NCI-H2081 treated with DMSO at 0.1 percent for 48 hours (cell line): ENCODE results near the gene LYPD1.
"Not testable (repeated sequence)": the region's sequence is repeated elsewhere in the genome, so short reads cannot be mapped to it uniquely, and the experiment has no call there.

ENCODE experiments used
- DNase-seq: peaks from one replicate; lab custom pipeline; 2025; lab: John Stamatoyannopoulos, UW

Gene LYPD1, protein sequence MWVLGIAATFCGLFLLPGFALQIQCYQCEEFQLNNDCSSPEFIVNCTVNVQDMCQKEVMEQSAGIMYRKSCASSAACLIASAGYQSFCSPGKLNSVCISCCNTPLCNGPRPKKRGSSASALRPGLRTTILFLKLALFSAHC

DNA sequence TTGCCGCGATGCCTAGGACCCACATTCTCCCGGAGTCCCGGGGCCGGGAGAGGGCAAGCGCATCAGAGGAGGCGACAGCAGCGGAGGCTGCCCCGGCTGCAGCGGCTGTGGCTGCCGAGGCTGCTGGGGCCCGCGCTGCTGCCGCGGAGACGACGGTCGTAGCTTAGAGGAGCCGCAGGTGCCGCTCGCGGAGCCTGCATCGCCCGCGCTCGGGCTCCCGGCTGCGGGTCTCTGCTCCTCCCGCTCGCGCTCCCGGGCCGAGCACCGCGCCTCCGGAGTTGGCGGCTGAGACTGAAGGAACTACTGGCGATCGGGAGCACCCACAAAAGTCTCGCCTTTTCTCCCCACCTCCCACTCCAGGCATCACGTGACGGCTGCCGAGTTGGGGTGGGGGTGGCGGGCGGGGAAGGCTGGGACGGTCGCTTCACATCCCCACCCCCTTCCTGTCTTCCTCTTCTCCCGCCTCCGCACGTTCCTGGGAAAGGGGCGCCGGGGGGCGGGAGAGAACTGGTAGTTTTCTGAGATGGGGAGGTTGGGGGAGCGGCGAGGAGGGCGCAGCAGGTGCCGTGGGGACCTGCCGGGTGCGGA lies at the start of gene LYPD1:
LYPD1 (minus strand) TSS at position 298 of the 588 bp plus-strand sequence; CDS start at position 25, 273 bp downstream.
- no peak for DNase-seq

DNA sequence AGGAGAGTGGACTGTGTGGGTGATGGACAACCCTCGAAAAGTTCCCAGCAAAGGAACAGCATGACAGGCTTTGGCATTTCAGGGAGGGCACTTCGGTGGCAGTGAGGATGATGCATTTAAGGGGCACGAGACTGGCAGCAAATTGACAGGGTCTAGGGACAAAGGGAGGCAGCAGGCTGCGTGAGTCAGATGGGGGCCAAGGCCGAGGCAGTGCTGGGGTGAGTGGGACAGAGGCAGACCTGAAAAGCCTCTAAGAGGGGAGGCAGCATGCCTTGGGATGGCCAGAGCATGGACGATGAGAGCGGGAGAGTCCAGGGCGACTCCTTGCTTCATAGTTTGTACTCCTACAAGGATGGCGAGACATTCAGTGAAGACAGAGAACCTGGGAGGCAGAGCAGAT lies 49.5 kb upstream of the LYPD1 start:
- no peak for DNase-seq

DNA sequence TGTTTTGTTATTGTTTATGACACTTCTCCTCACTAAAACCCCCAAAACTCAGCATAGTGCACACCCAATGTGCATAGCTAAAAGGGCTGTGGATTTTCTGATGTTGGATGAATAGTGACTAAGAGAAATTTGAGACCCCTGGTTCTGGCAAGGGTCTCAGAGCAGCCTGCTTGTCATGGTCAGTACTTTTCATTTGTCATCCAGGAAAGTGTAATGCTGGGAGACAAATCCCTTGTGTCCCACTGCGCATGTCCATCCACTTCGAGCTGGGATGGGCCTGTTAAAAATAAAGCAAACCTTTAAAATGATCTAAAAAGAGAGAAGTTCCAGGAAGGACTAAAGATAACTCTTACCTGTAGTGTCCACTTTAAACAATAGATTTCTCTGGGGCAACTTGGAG lies 46.9 kb upstream of the LYPD1 start:
- DNase-seq: no peak

DNA sequence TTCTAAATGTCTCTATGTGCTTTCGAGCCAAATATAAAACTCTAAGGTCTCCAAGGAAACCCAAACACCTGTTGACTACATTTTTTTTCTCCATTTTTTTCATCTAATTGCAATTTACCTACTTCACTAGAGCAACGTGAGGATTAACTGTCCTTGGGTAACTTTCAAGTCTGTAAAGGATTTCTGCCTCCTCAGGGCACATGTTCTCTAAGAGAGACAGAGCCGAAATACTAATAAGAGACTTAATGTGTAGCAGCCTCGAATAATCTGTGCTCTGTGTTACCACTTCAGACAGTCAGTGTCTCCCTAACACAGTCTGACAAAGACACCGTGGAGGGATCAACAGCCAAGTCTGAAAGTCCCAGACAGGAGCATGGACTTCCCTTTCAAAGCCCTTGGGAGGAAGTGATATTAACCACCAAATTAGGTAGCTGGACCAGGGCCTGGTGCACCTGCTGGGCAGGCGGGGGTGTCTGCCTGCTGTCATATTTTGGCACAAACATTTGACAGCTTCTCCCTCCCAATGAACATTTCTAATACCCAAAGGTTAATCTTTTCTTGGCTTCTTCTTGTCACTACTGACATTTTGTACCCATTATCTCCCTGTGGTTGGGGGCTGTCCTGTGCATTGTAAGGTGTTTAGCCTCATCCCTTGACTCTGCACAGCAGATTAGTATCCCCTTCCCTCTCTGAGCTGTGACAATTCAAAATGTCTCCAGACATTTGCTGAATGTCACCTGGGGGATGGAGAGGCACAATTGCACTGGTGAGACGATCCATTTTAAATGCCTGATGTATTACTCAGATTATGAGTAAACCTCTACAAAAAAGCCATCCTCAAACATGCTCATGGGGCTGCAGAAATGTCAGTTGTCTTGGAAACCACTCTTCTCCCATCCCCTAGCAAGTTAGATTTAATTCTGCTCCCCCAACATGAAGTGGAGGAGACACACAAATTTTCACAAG lies 45.7 kb upstream of the LYPD1 start:
- no peak for DNase-seq

DNA sequence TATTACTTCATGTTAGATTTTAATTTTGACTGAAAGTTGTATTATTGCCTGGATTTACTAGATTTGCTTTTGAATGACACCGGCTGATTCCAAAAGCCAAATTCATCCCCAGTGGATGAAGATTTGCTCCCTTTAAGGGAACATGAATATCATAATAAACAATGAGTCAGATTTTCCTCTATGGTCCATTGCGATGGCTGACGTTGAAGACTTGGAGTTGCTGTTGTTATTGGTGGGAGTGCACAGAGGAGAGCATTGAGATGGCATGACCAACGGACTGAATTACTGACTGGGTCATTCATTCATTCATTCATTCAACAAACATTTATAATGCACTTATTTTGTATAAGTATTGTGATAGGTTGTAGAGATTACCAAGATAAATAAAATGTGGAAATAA lies 33.4 kb upstream of the LYPD1 start:
- DNase-seq: no peak

DNA sequence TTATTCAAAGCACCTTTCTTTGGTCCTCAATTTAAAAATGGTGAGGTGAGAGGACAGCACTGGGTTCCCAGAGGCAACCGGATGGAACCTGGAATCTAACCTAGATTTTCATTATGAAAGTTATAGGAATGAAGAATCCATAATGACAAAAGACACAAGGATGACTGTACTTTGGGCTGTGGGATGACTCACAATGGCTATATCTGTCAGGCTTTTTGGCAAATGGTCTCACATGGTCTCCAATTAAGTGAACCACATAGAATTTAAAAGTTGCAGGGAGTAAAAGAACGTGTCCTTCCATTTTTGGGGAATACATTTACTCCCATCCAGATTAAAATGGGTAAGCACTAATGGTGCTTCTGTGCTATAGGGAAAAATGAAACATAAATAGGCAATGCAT lies 31.8 kb upstream of the LYPD1 start:
- DNase-seq: no peak

DNA sequence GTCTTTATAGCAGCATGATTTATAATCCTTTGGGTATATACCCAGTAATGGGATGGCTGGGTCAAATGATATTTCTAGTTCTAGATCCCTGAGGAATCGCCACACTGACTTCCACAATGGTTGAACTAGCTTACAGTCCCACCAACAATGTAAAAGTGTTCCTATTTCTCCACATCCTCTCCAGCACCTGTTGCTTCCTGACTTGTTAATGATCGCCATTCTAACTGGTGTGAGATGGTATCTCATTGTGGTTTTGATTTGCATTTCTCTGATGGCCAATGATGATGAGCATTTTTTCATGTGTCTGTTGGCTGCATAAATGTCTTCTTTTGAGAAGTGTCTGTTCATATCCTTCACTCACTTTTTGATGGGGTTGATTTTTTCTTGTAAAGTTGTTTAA lies 29.8 kb upstream of the LYPD1 start:
- not testable (repeated sequence) for DNase-seq

DNA sequence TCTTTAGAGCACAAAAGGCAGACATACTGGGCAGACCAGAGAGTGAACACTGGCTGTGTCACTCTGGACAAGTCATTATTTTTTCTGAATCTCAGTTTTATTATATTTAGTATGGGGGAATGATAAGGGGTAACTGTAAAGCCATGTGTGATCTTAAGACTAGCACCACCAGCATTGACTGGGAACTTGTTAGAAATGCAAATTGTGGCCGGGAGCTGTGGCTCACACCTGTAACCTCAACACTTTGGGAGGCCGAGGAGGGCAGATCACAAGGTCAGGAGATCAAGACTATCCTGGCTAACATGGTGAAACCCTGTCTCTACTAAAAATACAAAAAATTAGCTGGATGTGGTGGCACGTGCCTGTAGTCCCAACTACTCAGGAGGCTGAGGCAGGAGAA lies 28.3 kb upstream of the LYPD1 start:
- DNase-seq: not testable (repeated sequence)

DNA sequence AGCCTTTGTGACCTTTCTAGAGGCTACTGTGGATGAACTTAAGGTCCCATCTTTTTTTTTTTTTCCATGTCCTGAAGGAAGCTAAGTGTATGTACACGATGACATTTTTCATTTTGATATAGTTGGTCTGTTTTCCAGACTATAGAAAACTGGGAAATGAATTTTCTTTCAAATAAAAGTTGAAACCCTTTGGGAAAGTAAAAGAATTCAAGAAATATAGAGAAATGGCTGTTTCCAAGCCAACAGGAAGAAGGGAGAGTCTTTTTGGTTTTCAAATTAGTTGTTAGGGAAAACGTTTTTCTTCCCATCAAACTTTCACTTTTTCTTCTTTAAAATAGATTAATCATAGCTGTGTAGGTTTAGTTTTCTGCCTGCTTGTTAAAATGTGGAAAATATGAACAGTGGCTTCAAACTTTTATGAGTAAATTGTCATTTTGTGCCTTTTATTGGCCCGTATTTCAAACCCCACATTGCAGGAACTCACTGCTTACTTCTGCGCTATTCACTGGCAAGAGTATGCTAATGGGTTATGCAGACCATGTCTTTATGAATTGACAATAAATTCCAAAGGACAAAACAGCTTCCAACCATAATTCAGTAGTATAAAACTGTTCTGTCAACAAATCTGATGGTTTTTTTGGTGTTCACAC lies 27.7 kb upstream of the LYPD1 start:
- DNase-seq: no peak

DNA sequence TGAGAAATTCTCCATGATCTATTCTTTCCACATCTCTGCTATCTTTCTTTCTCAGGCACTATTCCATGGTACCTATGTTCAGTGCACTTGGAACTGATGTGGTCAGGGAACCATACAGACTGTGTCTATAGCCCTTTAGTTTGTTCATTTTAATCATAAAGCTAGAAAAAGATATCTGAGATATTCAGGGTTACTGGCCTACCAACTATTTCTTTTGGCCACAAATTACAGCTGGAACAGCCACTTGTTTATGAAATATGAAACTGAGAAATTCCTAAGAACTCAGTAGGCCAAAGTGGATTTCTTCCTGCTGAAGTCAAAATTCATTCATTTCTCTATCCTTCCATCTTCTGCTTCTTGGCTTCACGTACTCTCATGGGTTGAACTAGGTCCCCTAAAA lies 22.8 kb upstream of the LYPD1 start:
- no peak for DNase-seq

DNA sequence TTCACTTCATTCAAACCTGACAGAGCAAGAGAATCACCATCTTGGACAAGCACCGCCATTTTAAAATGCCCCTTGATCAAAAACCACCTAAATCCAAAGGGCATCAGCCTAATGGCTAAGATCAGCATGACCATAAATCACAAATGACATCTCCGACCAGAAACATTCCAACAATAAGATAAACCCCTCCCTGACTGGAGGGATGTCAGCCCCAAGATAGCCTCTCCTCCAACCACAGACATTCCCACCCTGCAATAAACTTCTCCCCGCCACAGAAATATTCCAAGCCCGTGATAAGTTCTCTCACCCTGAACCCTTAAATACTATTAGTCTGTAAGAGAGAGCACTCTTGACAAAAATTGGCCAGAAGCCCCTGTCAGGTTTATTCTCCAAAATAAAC lies 21.6 kb upstream of the LYPD1 start:
- no peak for DNase-seq

DNA sequence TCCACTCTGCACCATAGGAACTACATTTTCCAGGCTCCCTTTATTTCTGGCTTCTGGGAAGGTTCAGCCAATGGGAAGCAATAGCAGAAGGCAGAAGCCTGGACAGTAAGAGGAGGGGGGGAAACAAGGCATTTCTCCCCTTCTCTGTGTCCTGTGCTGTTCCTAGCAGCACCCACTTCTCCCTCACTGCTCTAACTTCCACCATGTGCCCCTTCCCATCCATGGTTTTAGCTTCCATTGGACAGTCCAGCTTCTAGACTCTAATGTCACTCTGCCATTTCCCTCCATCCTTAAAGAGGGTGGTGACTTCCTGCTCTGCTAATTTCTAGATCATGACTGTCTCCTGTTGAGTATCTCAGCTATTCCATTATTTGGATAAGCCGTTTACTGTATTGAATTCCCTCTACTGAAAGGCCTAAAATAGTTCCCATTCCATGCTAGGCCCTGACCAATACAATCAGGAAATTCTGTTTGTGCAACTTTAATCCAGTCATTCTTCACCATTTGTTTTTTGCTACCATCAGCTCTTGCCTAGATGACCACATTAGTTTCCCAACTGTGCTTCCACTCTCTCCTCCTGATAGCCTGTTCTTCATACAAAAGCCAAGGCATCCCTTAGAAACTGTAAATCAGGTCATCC lies 20.8 kb upstream of the LYPD1 start:
- DNase-seq: no peak

DNA sequence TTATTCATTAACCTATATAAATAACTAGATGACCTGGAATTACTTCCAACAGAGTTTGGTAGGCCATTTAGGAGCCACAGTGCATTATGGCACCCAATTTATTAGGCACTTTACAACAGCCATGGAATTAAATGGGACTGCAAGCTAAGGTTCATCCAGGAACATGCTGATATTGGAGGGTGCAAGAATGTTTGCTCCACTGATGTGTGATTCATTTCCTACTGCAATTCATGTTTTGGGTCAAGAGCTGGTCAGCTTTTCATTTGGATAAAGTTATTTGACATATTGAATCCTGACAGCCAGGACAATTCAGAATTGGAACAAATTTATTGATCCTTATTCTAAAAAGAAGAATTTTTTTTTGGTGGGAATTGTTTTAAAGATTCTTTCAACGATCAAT lies 11.8 kb upstream of the LYPD1 start:
- DNase-seq: no peak

DNA sequence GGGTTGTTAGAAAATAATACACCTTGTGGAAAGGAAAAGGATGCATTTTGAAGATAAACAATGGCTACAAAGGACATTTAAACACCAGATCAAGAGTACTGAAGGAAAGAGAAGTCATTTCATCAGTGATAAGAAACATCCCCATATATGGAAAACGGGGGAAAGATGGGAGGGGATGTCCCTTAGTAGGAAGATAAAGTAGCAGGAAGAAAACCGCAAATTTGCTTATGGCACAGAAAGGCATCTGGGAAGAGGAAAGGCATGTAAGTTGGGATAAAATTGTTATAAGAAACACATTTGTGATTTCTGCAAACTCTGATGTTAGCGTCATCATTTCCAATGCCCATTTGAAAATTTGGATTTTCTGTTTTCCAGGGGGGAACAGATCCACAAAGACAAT lies 10.5 kb upstream of the LYPD1 start:
- no peak for DNase-seq

DNA sequence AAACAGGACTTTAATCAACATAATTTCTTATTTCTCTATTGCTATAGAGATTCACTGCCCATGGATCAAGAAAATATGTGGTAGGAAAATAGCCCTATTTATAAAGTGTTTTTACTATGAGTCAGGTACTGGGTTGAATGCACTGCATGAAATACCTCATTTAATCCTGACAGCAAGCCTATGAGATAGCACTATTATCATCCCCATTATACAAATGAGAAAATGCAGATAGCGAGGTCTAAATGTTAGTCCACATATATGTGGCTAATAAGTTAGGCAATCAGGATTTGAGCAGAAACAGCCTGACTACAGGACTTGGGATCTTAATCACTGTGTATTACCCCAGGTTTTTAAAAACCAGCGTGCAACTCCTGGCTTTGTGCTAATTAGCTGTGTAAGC lies 8.5 kb upstream of the LYPD1 start:
- no peak for DNase-seq

DNA sequence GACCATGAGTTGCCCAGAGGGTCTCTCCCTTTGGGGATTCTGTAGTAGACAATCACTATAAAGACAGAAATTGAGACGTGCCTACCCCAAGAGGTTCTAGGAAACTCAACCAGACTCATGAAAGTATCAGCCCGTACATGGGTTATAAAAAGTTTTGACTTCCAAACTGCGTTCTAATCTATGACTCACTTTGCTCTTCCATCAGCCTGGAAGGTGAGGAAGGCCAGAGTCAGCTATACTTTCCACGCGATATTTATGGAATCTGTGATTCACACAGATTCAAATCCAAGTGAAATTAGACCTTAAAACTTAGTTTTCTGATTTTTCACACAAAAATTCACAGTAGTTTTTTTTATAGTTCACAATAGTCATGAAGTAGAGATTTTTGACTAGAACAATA lies 7.7 kb upstream of the LYPD1 start:
- DNase-seq: no peak

DNA sequence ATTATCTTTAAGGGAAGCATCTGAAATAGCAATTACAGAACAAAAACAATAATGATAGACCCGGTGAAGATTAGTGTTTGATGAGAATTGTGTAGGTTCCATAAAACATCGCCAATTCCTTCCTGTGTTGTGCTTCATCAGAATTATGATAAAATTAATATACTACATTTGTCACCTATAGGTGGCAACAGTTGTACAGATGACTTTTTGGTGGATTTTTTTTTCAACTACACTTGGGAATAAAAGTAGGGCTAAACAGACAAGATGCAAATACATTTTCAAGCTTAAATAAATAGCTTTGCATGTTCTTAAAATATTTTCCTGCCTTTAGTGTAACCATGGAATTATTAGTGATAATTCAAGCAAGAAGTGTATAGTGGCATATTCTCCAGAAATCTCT lies 7.0 kb upstream of the LYPD1 start:
- DNase-seq: no peak

DNA sequence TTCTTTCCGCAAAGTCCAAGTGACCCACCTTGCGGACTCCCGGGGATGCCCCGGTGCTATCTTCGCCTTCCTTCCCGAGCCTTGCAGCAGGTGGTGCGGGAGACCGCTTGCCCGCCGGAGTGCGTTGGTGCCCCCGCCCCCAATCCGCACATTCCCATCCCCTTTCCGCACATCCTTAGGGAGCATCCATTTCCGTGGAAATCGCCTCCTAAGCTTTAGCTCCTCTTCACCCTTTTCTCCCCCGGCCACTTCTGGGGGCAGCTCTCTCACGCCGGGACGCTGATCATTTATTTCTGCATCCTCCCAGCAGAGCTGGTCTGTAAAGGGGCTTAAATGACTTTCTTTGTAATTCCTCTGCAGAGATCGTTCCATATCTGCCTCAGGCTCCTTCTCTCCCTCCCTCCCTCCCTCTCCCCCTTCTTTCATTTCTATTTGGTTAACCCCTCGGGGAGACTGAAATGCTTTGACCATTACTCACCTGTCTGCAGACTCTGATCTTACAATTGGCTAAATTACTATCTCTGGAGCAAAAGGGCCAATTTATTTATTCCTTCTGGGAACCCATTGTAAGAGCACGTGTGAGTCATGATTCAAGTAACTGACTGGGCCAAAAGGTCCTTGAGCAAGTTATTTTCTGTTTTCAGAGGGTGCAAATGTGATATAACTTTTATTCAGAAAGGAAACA lies 1.3 kb upstream of the LYPD1 start:
- no peak for DNase-seq

DNA sequence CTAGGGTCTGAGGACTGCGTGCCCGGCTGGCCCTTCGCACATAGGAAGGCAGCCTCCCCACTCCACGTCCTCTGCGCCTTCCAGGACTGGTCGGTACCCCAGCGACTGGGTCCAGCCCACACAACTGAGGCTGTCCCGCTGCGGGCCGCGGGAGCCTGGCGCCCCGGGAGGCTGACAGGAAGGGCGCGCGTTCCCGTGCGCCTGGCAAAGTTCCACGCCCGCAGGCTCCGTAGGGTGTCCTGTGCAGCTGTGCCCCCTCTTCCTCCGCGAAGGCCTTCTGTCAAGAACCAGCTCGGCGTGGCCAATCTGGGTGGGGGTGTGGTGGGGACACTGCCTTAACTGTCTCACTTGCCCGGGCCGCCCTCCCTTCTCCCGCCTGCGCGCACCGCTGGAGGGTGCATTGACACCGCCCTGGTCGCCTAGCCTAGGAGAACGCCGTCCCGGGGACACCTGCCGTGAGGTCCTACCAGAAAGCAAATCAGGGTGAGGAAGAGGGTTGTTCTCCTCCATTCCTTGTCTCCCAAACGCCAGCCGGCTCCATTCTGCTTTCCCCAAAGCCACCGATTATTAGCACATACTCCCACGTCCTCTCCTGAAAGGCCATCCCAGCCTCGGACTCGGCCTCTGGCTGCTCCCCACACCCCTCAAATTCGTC lies 618 bp upstream of the LYPD1 start:
- no peak for DNase-seq

DNA sequence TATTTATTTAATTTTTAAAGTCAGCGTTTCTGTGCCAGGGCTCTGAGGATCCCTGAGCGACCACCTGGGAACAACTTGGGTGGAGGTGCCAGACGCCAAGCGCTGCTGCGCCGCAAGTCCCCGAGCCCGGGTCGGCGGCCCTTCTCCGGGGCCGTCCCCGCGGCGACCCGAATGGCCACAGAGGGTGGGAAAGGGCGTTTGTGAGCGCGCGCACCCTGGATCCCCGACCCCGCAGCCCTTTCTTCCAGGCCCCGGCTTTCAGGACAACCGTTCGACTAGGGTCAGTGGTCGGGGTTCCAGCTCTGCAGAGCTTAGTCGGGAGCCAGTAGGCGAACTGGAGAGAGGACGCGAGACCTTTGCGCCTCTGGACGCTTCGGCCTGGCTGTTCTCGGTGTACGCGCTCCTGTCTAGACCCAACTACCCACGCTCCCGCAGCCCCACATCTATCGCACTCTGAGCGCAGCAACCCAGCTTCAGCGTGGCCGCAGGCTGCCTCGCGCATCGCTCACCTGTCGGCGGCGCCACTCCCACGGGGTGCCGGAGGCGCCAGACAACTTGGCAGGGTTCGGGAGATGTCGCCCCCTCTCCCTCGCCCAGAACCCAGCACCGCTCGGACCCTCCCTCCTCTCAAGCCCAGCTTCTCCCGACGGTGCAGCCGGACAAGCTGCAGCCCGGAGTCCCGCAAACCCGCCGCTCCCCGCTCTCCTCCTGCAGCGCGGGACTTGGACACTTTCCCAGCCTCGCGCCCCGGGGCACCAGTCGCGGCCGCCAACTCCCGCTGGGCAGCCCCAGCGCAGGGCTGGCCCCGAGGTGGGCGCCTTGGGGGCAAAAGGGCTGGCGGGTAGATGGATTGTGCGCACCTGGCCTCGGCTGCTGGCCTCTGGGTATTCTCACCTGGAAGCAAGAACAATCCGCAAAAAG lies 758 bp downstream of the LYPD1 start:
- no peak for DNase-seq
